GM04503 (cell line): ENCODE results near the gene OPCML.

Source experiments
- DNase-seq: peaks from one replicate; pipeline ENCODE4 v3.0.0-alpha.2; 2012; ENCODE audit warnings: low read depth

OPCML gene

DNA sequence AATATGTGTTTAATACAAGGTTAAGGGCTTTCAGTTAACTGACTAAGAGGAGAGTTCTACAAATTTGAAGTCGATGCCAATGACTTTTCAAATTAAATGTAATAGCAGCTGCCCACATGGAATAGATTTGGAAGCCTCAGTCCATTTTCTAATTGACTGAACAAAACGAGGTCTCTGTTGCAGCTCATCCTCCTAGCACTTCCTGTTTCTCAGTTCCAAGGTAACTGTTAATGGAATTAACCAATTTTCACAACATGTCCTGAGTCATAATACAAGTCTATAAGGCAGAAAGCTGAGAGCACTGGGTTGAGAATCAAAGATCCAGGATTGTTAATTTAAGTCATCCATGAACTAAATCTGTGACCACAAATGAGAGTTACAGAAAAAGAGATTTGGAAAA is 177.2 kb downstream of the OPCML start:
- DNase-seq = no peak

DNA sequence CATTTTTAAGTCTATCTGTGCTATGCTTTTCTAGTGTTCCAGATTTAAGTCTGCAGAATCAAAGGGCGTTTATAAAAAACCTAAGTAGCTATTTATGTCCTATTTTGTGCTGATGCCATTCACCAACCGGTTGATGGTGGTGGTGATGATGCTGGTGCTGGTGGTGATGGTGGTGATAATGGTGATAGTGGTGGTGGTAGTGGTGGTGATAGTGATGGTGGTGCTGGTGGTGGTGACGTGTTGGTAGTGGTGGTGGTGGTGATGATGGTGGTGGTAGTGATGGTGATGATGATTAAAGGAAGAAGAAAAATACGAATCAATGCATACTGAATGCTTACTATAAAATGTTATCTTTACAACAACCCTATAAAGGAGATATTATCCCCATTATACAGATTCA is 178.2 kb downstream of the OPCML start:
- no peak for DNase-seq

- DNase-seq = no peak
Measured at GRCh38 chr11:133350045-133350444, 182.3 kb downstream of the OPCML start.

GRCh38 chr11:133347988-133348387 is 184.3 kb downstream of the OPCML start:
- DNase-seq = no peak

DNA sequence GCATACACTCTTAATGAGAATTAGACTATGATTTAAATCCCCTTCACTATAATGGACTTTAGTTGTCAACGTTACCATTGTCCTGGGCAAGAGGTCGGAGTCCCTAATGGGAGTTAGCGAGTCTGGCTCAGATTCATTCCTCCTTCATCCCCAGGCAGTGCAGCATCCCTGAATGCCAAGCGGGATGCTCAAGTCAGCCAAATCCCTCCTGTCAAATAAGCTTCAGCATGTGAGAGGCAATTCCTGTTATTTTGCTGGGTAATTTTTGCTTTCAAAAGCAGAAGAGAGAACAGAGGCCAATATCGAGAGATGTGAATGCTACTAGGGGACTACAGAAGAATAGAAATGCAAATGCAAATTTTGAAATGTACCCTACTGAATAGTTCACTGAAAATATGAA is 186.2 kb downstream of the OPCML start:
- DNase-seq = no peak

DNA sequence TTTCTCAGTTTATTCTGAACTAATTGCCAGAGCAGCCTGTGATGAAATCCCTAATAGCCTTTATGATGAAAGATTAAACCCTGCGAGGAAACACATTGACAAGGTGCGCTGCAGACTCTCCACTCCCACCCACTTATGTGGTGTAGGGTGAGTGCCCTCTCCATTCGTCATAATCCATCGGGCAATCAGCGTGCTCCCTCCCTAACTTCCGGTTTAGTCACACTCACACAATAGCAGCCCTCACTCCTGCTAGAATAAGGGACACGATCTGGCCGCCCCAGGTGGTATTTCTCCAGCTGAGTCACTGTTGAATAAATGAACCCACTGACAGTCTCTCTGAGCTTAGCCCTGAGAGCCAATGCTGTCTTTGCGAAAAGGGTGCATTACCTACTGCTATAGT is 188.3 kb downstream of the OPCML start:
- no peak for DNase-seq

- DNase-seq = no peak
Measured at GRCh38 chr11:133339495-133340140, 192.7 kb downstream of the OPCML start.

DNA sequence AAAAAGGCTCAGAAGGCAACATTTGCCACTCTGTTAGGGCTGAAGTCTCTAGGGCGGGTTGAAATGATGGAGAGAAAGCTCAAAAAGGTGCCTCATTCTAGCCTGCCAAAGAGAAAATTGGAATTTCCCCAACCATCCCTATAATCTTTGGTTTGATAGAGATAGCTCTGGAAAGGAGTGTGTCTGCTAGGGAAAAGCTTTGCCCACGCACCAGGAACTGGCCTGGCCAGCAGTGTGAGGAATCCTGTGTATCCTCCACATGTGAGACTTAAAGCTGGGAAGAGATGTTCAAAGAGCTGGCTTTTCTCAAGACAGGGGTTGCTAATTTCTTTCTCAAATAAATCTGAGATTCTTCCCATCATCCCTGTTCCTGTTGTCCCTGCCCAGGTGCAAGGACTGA is 193.7 kb downstream of the OPCML start:
- no peak for DNase-seq

- DNase-seq = no peak
Measured at GRCh38 chr11:133337951-133338418, 194.3 kb downstream of the OPCML start.

- no peak for DNase-seq
Measured at GRCh38 chr11:133337193-133337592, 195.1 kb downstream of the OPCML start.

- no peak for DNase-seq
Measured at GRCh38 chr11:133331031-133331430, 201.3 kb downstream of the OPCML start.

GRCh38 chr11:133326849-133327248 is 205.5 kb downstream of the OPCML start:
- no peak for DNase-seq

GRCh38 chr11:133326332-133326731 is 206.0 kb downstream of the OPCML start:
- no peak for DNase-seq

- DNase-seq = no peak
Measured at GRCh38 chr11:133325711-133326110, 206.6 kb downstream of the OPCML start.

DNA sequence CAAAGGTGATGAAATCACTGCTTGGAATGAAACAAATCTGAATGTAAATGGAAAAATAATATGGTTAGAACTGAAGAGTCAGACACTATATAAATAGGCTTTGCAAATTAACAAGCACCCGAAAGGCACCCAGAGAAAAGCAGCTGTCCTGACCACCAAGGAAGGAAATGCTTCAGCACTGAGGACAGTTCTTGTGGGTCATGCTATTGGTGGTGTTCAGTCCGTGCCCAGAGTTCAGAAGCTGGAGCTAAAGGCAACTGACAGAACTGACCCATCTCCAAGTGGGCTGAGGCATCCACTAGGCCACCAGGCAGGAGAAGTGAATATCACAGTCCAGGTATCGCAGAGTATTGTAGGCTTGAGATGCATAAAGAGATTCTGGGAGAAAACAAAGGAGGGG is 208.9 kb downstream of the OPCML start:
- no peak for DNase-seq

DNA sequence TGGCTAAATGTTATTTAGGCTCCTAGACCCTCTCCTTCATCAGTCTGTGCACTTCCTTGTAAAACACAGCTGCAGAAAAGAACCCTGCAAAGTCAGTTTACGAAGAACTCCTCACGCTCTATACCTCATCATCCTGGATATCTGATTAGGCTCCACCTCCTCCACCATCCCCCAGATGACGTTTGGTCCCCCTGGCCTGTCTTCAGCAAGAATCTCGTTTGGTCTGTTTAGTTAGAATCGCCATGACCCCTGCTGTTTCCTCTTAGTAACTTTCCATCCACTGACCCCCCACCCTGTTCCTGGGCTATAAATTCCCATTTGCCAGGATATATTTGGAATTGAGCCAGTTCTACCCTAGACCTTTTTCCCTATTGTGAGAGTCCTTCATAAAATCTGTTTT is 214.1 kb downstream of the OPCML start:
- DNase-seq = no peak

GRCh38 chr11:133311230-133311629 is 221.1 kb downstream of the OPCML start:
- DNase-seq = no peak

GRCh38 chr11:133306019-133306418 is 226.3 kb downstream of the OPCML start:
- no peak for DNase-seq

GRCh38 chr11:133305208-133305956 is 226.9 kb downstream of the OPCML start:
- DNase-seq = no peak

- DNase-seq = no peak
Measured at GRCh38 chr11:133303262-133303661, 229.0 kb downstream of the OPCML start.

DNA sequence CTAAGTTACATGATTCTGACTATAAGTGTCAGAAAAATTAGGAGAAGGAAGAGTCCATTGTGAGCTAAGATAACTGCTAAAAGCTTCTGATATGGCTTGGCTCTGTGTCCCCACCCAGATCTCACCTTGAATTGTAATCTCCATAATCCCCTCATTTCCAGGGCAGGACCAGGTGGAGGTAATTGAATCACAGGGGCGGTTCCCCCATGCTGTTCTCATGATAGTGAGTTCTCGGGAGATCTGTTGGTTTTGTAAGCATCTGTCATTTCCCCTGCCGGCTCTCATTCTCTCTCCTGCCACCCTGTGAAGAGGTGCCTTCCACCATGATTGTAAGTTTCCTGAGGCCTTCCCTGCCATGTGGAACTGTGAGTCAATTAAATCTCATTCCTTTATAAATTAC is 230.2 kb downstream of the OPCML start:
- DNase-seq = no peak

DNA sequence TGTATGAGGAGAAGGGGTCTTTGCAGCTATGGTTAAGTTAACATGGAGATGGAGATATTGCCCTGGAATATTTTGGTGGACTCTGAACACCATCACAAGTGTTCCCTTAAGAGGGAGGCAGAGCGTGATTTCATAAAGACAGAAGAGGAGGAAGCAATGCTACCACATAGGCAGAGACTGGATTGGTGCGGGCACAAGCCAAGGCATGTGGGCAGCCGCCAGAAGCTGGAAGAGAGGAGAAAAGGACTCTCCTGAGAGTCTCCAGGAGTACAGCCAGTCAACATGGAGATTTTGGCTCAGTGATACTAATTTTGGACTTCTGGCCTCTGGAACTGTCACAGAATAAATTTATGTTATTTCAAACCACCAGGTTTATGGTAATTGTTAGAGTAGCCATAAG is 231.6 kb downstream of the OPCML start:
- no peak for DNase-seq

- DNase-seq = no peak
Measured at GRCh38 chr11:133291780-133292179, 240.5 kb downstream of the OPCML start.

GRCh38 chr11:133285359-133285758 is 246.9 kb downstream of the OPCML start:
- DNase-seq = no peak
